ENCODE measurements around the gene ASB5.

GRCh38 chr4:176229645-176230044 lies 39.4 kb downstream of the ASB5 start:
- TF ChIP-seq CTCF (IDR thresholded peaks at IDR 0.05) (no peak), POLR2A (IDR thresholded peaks at IDR 0.05) (no peak)

Data from adrenal gland (tissue), 5 donors.